BLaER1 (cell line): ENCODE results near the gene PRM2.

Source experiments
- H3K27ac ChIP-seq: shearing (Covaris generic); formaldehyde crosslinking; 2 replicates; pipeline ENCODE4 v1.8.1; 2022
- H3K27me3 ChIP-seq: shearing (Covaris generic); formaldehyde crosslinking; 2 replicates; pipeline ENCODE4 v1.8.1; 2022
- H3K36me3 ChIP-seq: shearing (Covaris generic); formaldehyde crosslinking; 2 replicates; pipeline ENCODE4 v1.8.1; 2022
- H3K4me1 ChIP-seq: shearing (Covaris generic); formaldehyde crosslinking; 2 replicates; pipeline ENCODE4 v1.8.1; 2022
- H3K4me2 ChIP-seq: shearing (Covaris generic); formaldehyde crosslinking; 2 replicates; pipeline ENCODE4 v1.8.1; 2022
- H3K4me3 ChIP-seq: shearing (Covaris generic); formaldehyde crosslinking; 2 replicates; pipeline ENCODE4 v1.8.1; 2022
- H3K9ac ChIP-seq: shearing (Covaris generic); formaldehyde crosslinking; 2 replicates; pipeline ENCODE4 v1.8.1; 2022
- H3K9me3 ChIP-seq: shearing (Covaris generic); formaldehyde crosslinking; 2 replicates; pipeline ENCODE4 v1.8.1; 2022
- H4K20me1 ChIP-seq: shearing (Covaris generic); formaldehyde crosslinking; 2 replicates; pipeline ENCODE4 v1.8.1; 2022
- Cebpa-rat ChIP-seq: shearing (Covaris generic); IDR thresholded peaks from 2 replicates; pipeline ENCODE4 v1.8.1; 2022

Gene PRM2

DNA sequence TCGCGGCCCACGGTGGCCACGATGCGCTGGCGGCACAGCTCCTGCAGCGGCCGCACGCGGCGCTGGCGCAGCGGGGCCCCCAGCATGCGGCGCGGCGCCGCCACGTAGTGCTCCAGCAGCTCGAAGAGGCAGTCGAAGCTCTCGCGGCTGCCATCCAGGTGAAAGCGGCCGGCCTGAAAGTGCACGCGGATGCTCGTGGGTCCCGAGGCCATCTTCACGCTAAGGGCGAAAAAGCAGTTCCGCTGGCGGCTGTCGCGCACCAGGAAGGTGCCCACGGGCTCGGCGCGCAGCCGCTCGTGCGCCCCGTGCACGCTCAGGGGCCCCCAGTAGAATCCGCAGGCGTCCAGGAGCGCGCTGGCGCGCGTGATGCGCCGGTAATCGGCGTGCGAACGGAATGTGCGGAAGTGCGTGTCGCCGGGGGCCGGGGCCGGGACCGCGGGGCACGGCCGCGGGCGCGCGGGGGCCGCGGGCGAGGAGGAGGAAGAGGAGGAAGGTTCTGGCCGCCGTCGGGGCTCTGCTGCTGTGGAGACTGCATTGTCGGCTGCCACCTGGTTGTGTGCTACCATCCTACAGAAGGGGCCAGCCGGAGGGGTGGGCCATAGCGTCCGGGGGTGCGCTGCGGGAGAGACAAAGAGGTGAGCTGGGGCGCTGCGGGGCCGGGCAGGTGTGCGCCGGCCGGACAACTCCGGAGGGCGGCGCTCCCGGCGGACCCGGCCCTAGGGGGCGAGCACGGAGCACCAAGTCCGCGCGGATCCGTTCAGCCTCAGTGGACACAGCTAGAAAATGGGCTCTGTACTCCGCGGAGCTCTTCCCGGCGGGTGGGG lies 21.2 kb downstream of the PRM2 start:
- TF ChIP-seq Cebpa-rat = no peak

DNA sequence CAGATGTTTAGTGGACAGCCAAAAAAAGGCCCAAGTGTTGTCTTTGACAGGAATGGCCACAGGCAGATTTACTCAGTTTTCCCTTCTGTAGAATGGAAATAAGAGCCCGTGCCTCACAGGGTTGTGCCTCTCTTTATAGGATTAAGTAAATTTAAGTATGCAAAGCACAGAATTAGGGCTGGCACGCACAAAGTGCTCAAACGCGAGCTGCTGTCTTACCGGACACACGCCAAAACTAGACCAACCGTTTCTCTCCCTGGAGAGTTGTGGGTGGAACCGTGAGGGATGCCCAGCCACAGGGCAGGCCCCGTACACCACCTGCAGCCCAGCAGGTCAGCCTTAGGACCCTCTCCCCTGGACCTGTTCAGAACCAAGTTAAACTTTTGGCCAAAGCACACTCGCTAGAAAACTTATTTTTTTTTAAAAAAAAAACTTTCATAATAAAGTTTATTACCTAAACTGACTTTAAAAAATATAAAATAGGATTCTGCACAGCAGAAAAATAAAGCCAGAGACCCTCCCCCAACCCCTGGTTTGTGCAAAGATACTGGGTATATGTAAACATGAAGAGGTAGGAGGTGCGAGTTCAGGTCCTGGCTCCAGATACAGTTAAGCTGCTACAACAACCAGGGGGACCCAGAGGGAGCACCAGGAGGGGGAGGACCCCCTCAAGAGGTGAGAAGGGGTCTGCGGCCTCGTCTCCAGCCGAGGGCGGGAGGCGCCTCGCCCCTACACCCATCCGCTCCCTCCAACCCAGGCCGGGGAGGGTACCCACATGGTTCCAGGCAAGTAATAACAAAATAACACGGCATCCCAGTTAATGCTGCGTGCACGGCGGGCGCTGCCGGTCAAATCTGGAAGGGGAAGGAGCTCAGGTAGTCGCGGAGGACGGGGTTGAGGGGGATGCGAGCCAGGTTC lies 22.0 kb downstream of the PRM2 start:
- Histone ChIP-seq H3K36me3 (no peaks in the 10 kb centered on the region), H3K4me1 (peaks cover 71% of the 10 kb centered on the region), H3K27me3 (no peaks in the 10 kb centered on the region), H3K27ac (peak overlapping the region; percentile 79), H3K4me2 (peak overlapping the region; percentile 98), H4K20me1 (peaks cover 46% of the 10 kb centered on the region), H3K9ac (peak overlapping the region; percentile 85), H3K4me3 (peak overlapping the region; percentile 75), H3K9me3 (no peaks in the 10 kb centered on the region)
- TF ChIP-seq Cebpa-rat = no peak

More for the DNA sequence above, 21.2 kb downstream of the PRM2 start:
- Histone ChIP-seq H3K4me3 (peak overlapping the region; percentile 75), H3K9ac (peak overlapping the region; percentile 85), H3K4me2 (peak overlapping the region; percentile 98), H4K20me1 (peaks cover 46% of the 10 kb centered on the region), H3K4me1 (peaks cover 73% of the 10 kb centered on the region), H3K27ac (peak overlapping the region; percentile 79), H3K27me3 (no peaks in the 10 kb centered on the region), H3K36me3 (no peaks in the 10 kb centered on the region), H3K9me3 (no peaks in the 10 kb centered on the region)

DNA sequence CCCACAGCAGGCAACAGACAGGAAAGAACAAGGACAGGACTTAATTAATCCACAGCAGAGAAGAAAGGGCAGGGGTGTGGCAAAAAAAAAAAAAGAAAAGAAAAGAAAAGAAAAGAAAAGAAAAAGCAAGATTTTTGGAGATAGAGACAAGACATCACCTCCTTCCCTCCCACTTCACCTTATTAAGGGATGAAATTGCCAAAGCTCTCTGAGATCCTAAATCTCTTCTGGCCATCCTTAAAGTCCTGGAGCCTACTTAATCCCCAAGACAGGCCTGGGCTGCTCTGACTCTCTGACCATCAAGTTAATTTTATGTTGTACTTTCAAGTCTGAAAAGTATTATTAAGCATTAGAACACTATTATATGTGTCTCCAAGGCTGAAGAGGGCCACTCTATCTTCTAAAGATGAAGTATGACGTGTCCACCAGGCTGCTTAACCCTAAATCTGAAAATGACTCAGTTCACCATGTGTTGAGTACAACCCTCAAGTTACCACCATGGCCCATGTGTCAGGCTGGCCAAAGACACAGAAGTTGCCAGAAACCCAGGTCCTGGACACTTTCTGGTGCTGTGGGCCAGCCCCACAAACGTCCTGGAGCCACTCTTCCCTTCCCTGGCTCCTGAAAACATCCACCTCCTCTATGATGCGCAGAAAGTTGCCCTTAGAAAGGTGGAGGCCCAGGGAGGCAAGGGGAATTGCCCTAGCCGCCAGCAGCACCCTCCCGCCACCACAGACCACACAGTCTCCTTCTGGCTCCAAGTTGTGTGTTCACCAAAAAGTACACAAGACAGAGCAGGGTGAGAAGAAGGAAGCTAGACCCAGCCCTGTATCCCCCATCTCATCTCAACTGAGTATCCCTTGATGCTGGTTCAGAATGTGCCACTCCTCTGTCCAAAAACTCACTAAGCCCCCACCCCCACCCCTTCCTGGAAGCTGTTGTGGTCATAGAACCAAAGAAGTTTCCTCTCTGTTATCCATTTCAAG lies 23.0 kb downstream of the PRM2 start:
- Histone ChIP-seq H3K27ac (peak overlapping the region; percentile 79), H3K9me3 (no peaks in the 10 kb centered on the region), H3K4me2 (peak overlapping the region; percentile 98), H3K9ac (peak overlapping the region; percentile 85), H3K36me3 (no peaks in the 10 kb centered on the region), H3K4me1 (peaks cover 67% of the 10 kb centered on the region), H3K4me3 (peak overlapping the region; percentile 75), H4K20me1 (peaks cover 46% of the 10 kb centered on the region), H3K27me3 (no peaks in the 10 kb centered on the region)
- no peak for TF ChIP-seq Cebpa-rat

DNA sequence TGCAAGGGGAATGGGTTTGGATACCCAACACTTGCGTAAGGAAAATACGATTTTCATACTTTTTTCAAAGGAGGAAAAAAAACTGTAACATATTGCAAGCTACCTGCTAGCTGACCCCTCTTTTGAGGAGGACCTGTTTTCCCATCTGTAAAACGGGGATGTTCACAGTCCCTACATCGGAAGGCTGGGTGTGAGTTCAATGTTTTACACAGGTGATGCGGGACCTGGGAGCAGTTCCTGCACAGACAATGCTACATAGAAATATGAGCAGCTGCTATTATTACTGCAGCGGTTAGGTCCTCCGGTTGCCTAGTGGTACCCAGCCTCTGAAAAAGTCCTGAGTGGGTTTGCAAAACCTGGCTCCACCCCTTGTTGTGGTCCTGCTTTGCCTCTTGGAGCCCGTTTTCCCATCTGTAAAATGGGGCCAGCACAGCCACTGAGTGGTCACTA lies 23.8 kb downstream of the PRM2 start:
- Histone ChIP-seq H3K27me3 (no peaks in the 10 kb centered on the region), H3K4me1 (peaks cover 59% of the 10 kb centered on the region), H3K4me3 (no peak overlapping the region), H4K20me1 (peaks cover 46% of the 10 kb centered on the region), H3K9ac (peak overlapping the region; percentile 20; the same call in 1 of the 2 replicates), H3K27ac (no peak overlapping the region), H3K4me2 (peak overlapping the region; percentile 98), H3K36me3 (no peaks in the 10 kb centered on the region), H3K9me3 (no peaks in the 10 kb centered on the region)
- no peak for TF ChIP-seq Cebpa-rat

DNA sequence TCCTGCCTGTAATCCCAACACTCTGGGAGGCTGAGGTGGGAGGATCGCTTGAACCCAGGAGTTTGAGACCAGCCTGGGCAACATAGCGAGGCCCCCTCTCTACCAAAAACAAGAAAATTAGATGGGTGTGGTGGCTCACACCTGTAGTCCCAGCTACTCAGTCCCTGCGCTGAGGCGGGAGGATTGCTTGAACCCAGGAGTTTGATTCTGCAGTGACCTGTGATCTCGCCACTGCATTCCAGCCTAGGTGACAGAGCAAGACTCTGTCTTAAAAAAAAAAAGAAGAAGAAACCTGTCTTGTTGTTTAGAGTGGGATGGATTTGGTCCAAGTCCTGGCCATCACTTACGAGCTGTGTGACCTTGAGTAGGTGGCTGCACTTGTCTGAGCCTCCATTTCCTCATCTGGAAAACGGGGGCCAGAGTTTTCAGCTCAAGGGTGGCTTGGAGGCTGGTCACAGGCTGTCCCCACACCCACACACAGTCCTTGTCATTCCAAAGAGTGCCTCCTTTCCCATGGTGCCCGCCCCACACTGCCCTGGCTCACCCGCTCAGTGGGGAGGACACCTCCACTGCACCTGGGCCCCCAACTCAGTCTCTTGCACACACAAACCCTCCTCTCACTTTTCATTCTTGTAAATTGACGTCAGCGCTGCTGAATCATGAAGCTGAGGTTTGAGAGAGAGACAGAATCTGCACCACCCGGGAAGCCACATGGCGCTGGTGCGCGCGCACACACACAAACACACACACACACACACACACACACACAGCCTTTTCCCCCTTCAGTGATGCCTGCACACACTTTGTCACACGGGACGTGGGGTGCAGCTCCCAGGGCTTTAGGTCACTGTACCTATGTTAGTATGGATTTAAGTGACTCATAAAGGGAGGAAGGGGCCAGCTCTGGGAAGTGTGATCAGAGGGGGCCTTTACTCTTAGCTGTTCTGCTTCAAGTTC lies 24.5 kb downstream of the PRM2 start:
- Histone ChIP-seq H3K27ac (0 out of 2 replicates have a peak overlapping the region, but pooled peaks have one; percentile 35), H3K9me3 (no peaks in the 10 kb centered on the region), H3K4me1 (peaks cover 52% of the 10 kb centered on the region), H3K27me3 (no peaks in the 10 kb centered on the region), H3K4me3 (no peak overlapping the region), H3K9ac (peak overlapping the region; percentile 20; the same call in 1 of the 2 replicates), H3K4me2 (peak overlapping the region; percentile 98), H3K36me3 (no peaks in the 10 kb centered on the region), H4K20me1 (peaks cover 46% of the 10 kb centered on the region)
- no peak for TF ChIP-seq Cebpa-rat

DNA sequence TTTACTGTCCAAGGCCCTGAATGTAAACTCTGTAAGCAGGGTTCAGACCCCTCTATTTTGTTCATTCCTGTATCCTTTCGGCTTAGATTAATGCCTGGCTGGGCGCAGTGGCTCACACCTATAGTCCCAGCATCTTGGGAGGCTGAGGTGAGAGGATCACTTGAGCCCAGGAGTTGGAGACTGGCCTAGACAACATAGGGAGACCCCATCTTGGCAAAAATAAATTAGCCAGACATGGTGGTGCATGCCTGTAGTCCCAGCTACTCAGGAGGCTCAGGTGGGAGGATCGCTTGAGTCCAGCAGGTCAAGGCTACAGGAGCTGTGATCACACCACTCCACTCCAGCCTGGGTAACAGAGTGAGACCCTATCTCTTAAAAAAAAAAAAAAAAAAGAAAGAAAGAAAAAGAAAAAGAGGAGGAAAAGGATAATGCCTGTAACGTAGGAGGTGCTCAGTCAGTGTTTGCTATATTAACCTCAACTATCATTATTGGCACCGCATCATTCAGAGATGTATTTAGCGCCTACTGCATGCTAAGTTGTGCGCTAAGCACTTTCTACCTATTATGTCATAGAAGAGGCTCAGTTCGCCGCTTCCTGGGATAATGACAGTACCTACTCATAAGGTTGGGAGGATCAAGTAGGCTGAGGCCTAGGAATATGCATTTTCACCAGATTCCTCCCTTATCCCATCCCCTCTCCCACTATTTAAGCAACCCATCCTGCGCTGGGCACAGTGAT lies 25.3 kb downstream of the PRM2 start:
- Histone ChIP-seq H3K27me3 (no peaks in the 10 kb centered on the region), H3K4me2 (no peak overlapping the region), H3K4me1 (peaks cover 49% of the 10 kb centered on the region), H3K9me3 (no peaks in the 10 kb centered on the region), H3K36me3 (no peaks in the 10 kb centered on the region), H3K4me3 (no peak overlapping the region), H3K9ac (no peak overlapping the region), H3K27ac (no peak overlapping the region), H4K20me1 (peaks cover 46% of the 10 kb centered on the region)
- no peak for TF ChIP-seq Cebpa-rat

DNA sequence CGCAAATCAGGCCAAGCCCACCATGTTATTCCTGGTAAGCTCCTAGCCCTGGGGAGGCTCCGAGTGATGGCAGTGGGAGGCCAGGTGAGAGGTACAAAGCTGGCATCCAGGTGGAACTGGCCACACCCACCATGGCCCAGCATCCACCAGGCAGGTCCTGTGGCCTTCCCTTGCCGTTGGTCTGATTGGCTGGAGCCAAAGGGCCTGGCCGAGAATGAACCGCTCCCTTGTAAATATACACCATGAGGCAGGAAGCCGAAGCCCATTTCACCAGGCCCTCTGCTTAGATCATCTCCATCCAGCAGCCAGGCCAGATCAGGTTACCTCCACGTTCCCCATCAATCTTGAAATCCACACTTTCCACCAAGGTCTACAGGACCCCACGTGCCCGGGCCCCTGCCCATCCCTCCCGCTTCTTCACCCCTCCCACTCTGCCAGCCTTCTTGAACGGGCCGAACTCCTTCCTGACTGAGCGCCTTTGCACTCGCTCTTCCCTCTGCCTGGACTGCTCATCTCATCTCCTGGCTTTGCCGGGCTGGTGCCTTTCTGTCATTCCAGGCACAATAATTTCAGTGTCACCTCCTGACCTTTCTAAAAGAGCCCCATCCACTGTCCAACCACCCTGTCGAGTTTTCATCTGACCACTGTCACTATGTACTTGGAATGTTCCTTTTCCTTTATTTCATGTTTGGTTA lies 26.0 kb downstream of the PRM2 start:
- Histone ChIP-seq H3K4me3 (no peak overlapping the region), H4K20me1 (peaks cover 42% of the 10 kb centered on the region), H3K36me3 (no peaks in the 10 kb centered on the region), H3K27ac (no peak overlapping the region), H3K4me1 (peaks cover 48% of the 10 kb centered on the region), H3K27me3 (no peaks in the 10 kb centered on the region), H3K9ac (no peak overlapping the region), H3K9me3 (no peaks in the 10 kb centered on the region), H3K4me2 (no peak overlapping the region)
- TF ChIP-seq Cebpa-rat = no peak
